Astrocyte (in vitro differentiated cells and primary cell): ENCODE data around the gene RNF138. TPM values are rescaled to one million over a fixed set of nuclear protein-coding genes. Genes with fewer than 3 reads are reported as not detected.

Experiments
- DNase-seq: peaks from one replicate; pipeline ENCODE4 v3.0.0-alpha.2; 2010; ENCODE audit warnings: low read depth
- FAIRE-seq: peaks from 2 replicates; lab custom pipeline; 2011; peaks lifted over from hg19 to GRCh38; lab: Jason Lieb, UNC
- H2AFZ ChIP-seq: 2 replicates; pipeline ENCODE4 v1.6.0; 2012; ENCODE audit warnings: low read depth, low read length, inconsistent platforms
- H3K27ac ChIP-seq: 2 replicates; pipeline ENCODE4 v1.5.1; 2011; ENCODE audit warnings: low read depth, low read length, inconsistent platforms
- H3K27me3 ChIP-seq: 2 replicates; pipeline ENCODE4 v1.6.0; 2011; ENCODE audit warnings: low read length, inconsistent platforms; ENCODE audit not compliant: insufficient read depth
- H3K36me3 ChIP-seq: 2 replicates; pipeline ENCODE4 v1.5.1; 2011; ENCODE audit warnings: low read length, inconsistent platforms; ENCODE audit not compliant: insufficient read depth
- H3K4me1 ChIP-seq: 2 replicates; pipeline ENCODE4 v1.5.1; 2011; ENCODE audit warnings: low read length, inconsistent platforms; ENCODE audit not compliant: insufficient read depth
- H3K4me2 ChIP-seq: 2 replicates; pipeline ENCODE4 v1.6.0; 2012; ENCODE audit warnings: low read length, inconsistent platforms
- H3K4me3 ChIP-seq: 2 replicates; pipeline ENCODE4 v1.5.1; 2011; ENCODE audit warnings: low read depth, mild to moderate bottlenecking, low read length, inconsistent platforms; ENCODE audit not compliant: insufficient read depth
- H3K79me2 ChIP-seq: 2 replicates; pipeline ENCODE4 v1.6.0; 2012; ENCODE audit warnings: mild to moderate bottlenecking, low read length, inconsistent platforms; ENCODE audit not compliant: insufficient read depth
- H3K9ac ChIP-seq: 2 replicates; pipeline ENCODE4 v1.6.0; 2012; ENCODE audit warnings: mild to moderate bottlenecking, low read length, inconsistent platforms
- H3K9me3 ChIP-seq: 2 replicates; pipeline ENCODE4 v1.5.1; 2012; ENCODE audit warnings: low read depth, mild to moderate bottlenecking, low read length, inconsistent platforms; ENCODE audit not compliant: insufficient read depth
- H4K20me1 ChIP-seq: 2 replicates; pipeline ENCODE4 v1.6.0; 2012; ENCODE audit warnings: low read length, inconsistent platforms; ENCODE audit not compliant: insufficient read depth
- H3K27ac Mint-ChIP-seq: one replicate; pipeline ENCODE4 v1.8.0; 2021; ENCODE audit warnings: mild to moderate bottlenecking, mixed read lengths; ENCODE audit not compliant: unreplicated experiment
- H3K27me3 Mint-ChIP-seq: one replicate; pipeline ENCODE4 v1.8.0; 2021; ENCODE audit warnings: low read depth, mixed read lengths; ENCODE audit not compliant: unreplicated experiment
- H3K36me3 Mint-ChIP-seq: one replicate; pipeline ENCODE4 v1.8.0; 2021; ENCODE audit warnings: low read depth, mixed read lengths; ENCODE audit not compliant: unreplicated experiment
- H3K4me1 Mint-ChIP-seq: one replicate; pipeline ENCODE4 v1.8.0; 2021; ENCODE audit warnings: low read depth, mixed read lengths; ENCODE audit not compliant: unreplicated experiment
- H3K4me3 Mint-ChIP-seq: one replicate; pipeline ENCODE4 v1.8.0; 2021; ENCODE audit warnings: mild to moderate bottlenecking, moderate library complexity, mixed read lengths; ENCODE audit not compliant: unreplicated experiment
- H3K9me3 Mint-ChIP-seq: one replicate; pipeline ENCODE4 v1.8.0; 2021; ENCODE audit warnings: mild to moderate bottlenecking, mixed read lengths; ENCODE audit not compliant: unreplicated experiment
- CTCF ChIP-seq: IDR thresholded peaks from 2 replicates; pipeline ENCODE4 v1.5.1; 2011; ENCODE audit warnings: low read depth, mild to moderate bottlenecking, inconsistent platforms, low read length, moderate library complexity; ENCODE audit not compliant: insufficient read depth
- EZH2 ChIP-seq: IDR thresholded peaks from 2 replicates; pipeline ENCODE4 v1.6.1; 2012; ENCODE audit warnings: mild to moderate bottlenecking, low read length, inconsistent platforms; ENCODE audit not compliant: insufficient read depth
- total RNA-seq: library from RNA; stranded (reverse); gene quantifications from 2 replicates; pipeline ENCODE4 v1.2.1, GENCODE V29; 2021

RNF138 gene
- total RNA-seq, 1 donor from 2014 or later, result 15.4 TPM

DNA sequence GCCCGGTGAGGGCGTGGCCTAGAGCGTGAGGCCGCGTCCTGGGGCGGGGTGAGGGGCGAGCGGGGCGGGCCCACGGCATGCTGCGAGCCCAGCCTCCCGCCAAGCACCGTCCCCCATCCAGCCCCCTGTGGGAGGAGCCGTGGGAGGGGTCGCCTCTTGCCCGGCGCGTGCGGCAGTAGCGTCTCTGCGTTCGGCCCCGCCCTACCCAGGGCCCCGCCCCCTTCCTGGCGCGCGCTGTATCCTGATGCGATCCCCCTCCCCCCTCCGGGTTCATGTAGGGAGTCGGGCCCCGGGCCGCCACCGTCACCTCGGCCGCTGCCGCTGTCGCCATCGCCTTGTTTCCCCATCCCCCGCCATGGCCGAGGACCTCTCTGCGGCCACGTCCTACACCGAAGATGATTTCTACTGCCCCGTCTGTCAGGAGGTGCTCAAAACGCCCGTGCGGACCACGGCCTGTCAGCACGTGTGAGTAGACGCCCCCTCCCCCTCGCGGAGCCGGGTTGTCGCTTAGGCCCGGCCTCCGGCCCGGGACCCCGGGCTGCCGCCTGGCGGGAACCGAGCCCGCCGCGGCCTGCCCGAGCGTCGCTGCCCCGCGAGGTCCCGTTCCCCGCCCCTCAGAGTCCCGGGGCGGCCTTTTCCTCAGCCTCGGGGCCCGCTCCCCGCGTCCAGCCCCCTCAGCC, 888 bp downstream of the RNF138 start:
- Mint-ChIP-seq H3K9me3 (no peaks in the 10 kb centered on the region), H3K4me1 (peaks cover 10% of the 10 kb centered on the region), H3K36me3 (no peaks in the 10 kb centered on the region), H3K27ac (peak overlapping the region; percentile 88), H3K4me3 (peak overlapping the region; percentile 95), H3K27me3 (no peaks in the 10 kb centered on the region)
- Histone ChIP-seq H3K4me3 (peak overlapping the region; percentile 75), H3K9me3 (no peaks in the 10 kb centered on the region), H3K27ac (peak overlapping the region; percentile 91), H3K27me3 (no peaks in the 10 kb centered on the region), H2AFZ (peak overlapping the region; percentile 97), H3K4me2 (peak overlapping the region; percentile 89), H3K9ac (peak overlapping the region; percentile 97), H3K79me2 (peaks cover 51% of the 10 kb centered on the region), H3K4me1 (no peaks in the 10 kb centered on the region), H4K20me1 (peaks cover 24% of the 10 kb centered on the region), H3K36me3 (no peaks in the 10 kb centered on the region)
- FAIRE-seq (no peak), DNase-seq (peak; percentile 89)
- no peak for TF ChIP-seq EZH2
- no peak for TF ChIP-seq CTCF

- peaks cover 56% of the 10 kb centered on the region for H3K79me2 ChIP-seq
- H2AFZ ChIP-seq, result peak overlapping the region; percentile 97
- TF ChIP-seq EZH2, result no peak
- no peak for TF ChIP-seq CTCF
- peak; percentile 50 for DNase-seq
- peaks cover 24% of the 10 kb centered on the region for H4K20me1 ChIP-seq
- peak overlapping the region; percentile 89 for H3K4me2 ChIP-seq
- H3K4me1 ChIP-seq, result no peaks in the 10 kb centered on the region
- H3K4me3 ChIP-seq, result peak overlapping the region; percentile 75
- H3K36me3 Mint-ChIP-seq, result no peaks in the 10 kb centered on the region
- H3K27ac ChIP-seq, result peak overlapping the region; percentile 91
- H3K27me3 ChIP-seq, result no peaks in the 10 kb centered on the region
- H3K9me3 ChIP-seq, result no peaks in the 10 kb centered on the region
- H3K4me1 Mint-ChIP-seq, result peaks cover 10% of the 10 kb centered on the region
- no peaks in the 10 kb centered on the region for H3K36me3 ChIP-seq
- no peaks in the 10 kb centered on the region for H3K9me3 Mint-ChIP-seq
- no peaks in the 10 kb centered on the region for H3K27me3 Mint-ChIP-seq
- FAIRE-seq, result no peak
- H3K4me3 Mint-ChIP-seq, result peak overlapping the region; percentile 95
- H3K27ac Mint-ChIP-seq, result peak overlapping the region; percentile 88
- H3K9ac ChIP-seq, result peak overlapping the region; percentile 97
Observed at GRCh38 chr18:32093102-32093511, 1.4 kb downstream of the RNF138 start.

DNA sequence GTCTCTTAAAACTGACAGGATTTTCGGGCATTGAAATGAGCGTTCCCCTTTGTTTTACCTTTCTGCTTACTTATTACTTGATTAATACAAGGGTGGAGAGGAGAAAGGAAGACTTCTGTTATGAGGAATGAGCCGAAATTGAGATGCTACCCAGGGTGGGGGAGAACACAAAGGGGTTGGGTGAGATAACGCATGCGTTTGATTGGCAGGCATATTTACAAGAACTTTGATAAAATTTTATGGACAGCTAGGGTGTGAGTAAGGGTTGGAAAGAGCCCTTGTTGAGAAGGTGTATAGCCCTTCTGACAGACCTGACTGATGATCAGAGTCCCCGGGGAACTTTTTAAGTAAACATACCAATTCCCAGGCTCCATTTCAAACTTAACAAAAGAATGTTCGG, 1.8 kb downstream of the RNF138 start:
- Mint-ChIP-seq H3K27me3 (no peaks in the 10 kb centered on the region), H3K9me3 (no peaks in the 10 kb centered on the region), H3K36me3 (no peaks in the 10 kb centered on the region), H3K4me1 (peaks cover 10% of the 10 kb centered on the region), H3K4me3 (peak overlapping the region; percentile 95), H3K27ac (peak overlapping the region; percentile 88)
- Histone ChIP-seq H3K36me3 (no peaks in the 10 kb centered on the region), H3K27ac (peak overlapping the region; percentile 91), H3K79me2 (peaks cover 59% of the 10 kb centered on the region), H3K9me3 (no peaks in the 10 kb centered on the region), H3K4me3 (peak overlapping the region; percentile 75), H3K27me3 (no peaks in the 10 kb centered on the region), H4K20me1 (peaks cover 24% of the 10 kb centered on the region), H3K4me2 (peak overlapping the region; percentile 89), H3K4me1 (no peaks in the 10 kb centered on the region), H3K9ac (peak overlapping the region; percentile 97), H2AFZ (peak overlapping the region; percentile 97)
- FAIRE-seq, result no peak
- TF ChIP-seq EZH2, result no peak
- TF ChIP-seq CTCF, result no peak
- peak; percentile 4 for DNase-seq
